KBM-7 (cell line): ENCODE data around the gene PNPLA5.
"Not testable (repeated sequence)": the region's sequence is repeated elsewhere in the genome, so short reads cannot be mapped to it uniquely, and the experiment has no call there.

ENCODE experiments used
- DNase-seq: peaks from one replicate; pipeline ENCODE4 v3.0.0-alpha.2; 2015
- in situ Hi-C: fragments of 300-500 bp; cut with MboI; formaldehyde crosslinking; loops from 2 replicates; pipeline ENCODE4 v1.14.3; 2020; ENCODE audit warnings: low sequenced_read_pairs, low pct_unique_long_range_greater_than_20kb, mixed read lengths

The PNPLA5 gene

DNA sequence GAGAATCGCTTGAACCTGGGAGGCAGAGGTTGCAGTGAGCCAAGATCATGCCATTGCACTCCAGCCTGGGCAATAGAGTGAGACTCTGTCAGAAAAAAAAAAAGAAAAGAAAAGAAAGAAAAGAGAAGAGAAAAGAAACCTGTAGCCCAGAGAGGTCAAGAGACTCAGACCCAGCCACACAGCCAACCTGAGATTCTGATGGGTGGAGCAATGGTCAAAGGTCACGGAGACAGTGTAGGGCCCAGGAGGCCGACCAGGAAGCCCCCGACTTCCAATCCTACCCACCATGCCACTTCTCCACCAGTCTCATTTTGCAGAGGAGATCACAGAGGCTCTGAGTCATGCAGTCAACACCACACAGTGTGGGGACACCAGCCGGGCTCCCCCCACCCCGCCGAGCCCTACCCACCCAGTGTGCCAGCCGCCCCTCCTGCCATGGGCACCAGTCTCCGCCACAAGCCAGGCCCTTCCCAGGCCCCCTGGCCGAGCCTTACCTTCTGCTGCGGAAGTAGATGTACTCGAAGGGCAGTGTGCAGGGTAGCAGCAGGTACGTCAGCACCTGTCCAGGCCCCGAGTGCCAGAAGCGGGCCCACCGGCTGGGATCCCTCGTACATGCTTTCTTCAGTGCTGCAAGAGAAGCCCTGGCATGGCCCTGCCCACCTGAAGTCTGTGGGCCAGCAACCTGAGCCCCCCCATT is 7.9 kb downstream of the PNPLA5 start:
- DNase-seq, result no peak
- in situ Hi-C loops, result no loop called here

DNA sequence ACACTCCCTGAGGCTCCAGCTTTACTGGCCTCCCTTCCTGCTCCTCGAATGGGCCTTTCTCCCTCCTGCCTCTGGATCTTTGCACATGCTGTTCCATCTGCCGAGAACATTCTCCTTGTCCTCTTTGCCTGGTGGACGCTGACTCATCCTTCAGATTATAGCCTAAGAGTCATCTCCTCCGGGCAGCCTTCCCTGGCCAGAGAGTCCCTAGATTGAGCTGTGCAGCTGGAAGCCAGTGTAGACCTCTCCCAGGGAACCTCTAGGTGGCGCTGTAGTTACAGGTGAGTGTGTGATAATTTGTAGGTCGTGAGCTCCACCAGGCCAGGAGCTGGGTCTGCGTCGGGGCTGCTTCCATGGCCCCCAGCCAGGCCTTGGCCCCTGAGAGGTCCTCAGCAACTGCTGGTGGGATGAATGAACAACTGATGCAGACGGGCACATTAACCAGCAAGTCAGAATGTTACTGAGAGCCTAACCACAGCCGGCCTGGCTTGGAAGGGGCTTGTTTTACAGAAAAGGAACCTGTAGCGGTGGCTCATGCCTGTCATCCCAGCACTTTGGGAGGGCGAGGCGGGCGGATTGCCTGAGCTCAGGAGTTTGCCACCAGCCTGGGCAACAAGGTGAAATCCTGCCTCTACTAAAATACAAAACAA is 8.7 kb downstream of the PNPLA5 start:
- peak; percentile 72 for DNase-seq
- in situ Hi-C loops, result no loop called here

DNA sequence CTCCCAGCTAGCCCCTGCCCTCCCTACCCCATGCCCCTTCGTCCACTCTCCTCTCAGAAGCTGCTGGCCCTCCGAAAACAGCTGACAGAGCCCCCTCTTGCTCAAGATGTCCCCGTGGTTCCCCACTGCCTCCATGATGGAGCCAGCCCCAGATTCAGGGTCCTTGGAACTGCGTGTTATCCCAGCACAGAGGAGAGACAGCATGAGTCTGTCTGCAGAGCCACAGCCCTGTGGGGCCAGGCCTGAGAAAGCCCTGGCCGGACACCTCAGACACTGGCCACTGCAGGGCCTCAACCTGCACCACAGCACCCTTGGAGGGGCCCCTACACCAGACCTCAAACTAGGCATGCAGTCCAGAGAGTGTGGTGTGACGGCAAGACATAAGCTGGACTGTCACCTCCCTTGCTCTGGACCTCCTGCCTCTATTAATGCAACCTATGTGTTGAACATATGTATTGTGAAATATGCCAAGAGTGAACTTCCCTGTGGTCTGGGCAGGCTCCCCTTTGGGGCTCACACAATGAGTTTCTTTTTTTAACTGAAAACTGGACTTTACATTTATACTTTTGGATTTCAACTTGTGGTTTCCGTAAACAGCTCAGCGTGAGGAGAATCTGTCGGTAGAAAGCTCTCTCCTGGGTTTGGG is 9.6 kb downstream of the PNPLA5 start:
- in situ Hi-C loops, result no loop called here
- DNase-seq, result no peak

DNA sequence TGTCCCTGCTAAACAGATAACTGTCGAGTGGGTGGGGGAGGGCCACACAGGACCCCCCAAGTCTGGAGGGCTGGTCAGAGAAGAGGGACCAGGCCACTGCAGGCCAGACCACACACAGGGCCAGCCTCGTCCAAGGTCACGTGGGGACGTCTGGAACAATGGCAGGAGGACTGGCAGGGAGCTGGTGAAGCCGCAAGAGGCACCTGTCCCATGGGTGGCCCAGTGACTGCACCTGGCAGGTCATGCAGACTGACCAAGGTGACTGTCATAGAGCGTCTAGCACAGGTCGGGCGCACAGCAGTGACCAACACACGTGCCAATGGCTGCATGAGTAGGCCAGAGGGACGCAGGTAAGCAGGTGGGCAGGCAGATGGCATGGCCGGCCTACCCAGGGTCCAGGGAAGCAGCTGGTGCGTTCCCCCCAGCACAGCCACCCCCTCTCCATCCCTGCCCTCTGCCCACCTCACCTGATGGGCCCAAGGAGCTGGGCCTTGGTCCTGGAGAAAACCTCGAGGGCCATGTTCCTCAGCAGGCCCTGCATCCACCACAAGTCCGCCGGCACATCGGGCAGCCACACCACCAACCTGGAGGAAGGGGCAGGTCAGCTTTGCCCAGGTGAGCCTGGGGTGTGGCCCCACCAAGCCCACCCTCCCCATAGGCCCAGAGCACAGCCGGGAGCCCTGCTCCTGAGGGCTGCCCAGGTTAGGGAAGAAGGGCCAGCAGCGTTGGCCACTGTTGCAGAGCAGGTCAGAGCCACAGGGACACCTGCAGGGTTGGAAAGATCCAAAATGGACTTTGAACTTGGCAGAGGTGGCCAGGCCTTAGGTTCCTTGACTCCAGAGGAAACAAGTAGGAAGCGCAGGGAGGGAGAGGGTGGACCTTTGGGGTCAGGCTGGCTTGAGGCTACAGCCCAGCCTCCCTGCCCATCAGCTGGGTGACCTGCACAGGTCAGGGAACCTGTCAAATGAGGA is 10.4 kb downstream of the PNPLA5 start:
- in situ Hi-C loops, result no loop called here
- DNase-seq, result no peak

DNA sequence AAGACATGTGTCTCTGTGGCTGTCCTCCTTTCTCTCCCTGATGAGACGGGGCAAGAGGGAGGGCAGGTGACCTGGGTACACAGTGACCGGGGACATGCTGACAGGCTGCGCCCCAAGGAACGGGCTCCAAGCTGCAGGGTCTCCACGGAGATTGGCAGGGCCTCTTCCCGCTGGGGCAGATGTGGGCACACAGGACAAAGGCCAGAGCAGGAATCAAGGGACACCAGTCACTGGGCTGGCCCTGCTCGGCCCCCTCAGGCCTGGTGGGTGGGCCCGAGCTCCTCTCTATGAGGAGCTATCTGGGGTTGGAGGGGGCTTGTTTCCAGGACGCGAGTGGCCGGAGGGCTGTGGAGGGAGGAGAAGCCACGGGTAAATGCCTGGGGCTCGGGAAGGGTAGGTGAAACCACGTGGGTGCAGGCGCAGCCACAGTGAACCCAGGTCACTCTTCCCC is 11.2 kb downstream of the PNPLA5 start:
- in situ Hi-C loops, result no loop called here
- no peak for DNase-seq

DNA sequence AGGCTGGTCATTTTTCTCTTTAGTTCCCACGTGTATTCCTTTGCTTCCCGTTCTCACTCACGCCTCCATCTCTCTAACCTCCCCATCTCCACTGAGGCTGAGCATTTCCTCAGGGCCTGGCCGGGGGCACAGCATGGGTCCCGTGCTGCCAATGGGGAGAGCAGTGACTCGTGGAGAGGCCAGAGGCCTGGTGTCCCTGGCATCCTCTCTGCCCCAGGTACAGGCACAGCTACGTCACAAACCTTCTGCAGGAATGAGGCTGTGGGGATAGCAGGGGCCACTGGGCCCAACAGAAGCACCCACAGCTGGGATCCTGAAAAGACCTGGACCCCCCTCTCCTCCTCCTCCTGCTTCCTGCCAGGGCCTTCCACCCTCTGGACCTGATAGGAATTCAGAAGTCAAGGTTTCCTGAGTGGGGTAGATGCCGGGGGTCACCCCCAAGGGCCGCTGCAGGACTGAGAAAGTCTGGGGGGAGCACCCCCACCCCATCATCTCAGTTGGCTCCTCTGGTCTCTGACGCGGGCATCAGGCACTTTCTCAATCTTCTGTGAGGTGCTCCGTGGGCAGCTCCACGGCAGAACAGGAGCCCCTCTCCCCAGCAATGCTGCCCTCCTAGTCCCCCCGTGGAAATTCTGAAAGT is 11.8 kb downstream of the PNPLA5 start:
- in situ Hi-C loops, result no loop called here
- no peak for DNase-seq

DNA sequence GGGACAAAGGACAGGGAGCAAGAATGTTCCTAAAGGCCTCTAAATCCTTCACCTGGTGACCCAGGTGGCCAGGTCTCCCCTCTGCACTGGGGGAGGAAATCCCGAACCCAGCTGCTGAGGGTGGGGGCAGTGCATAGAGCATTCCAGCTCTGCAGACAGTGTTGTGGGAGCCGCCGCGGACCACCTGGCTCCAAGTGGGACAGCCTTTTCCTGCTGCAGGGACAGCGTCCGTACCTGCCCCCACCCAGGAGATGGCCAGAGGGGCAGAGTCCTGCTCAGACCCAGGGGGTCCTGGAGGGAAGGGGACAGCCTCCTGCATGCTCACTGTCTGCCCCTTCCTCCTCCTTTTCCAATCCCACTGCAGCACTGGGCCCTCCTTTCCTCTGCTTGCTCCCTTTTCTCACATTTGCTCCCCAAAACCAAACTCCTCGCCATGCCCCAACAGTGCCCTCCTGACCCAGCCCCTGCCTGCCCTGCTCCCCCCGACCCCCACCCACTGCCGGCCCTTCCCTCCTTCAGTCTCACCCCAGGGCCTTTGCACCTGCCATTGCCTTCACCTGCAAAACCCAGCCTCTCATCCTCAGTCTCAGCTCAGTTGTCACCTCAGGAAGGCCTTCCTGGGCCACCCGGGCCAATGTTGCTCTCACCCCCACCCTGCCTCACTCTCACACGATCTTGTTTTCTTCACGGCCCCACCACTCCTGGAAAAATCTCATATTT is 12.8 kb downstream of the PNPLA5 start:
- in situ Hi-C loops, result no loop called here
- DNase-seq, result no peak

DNA sequence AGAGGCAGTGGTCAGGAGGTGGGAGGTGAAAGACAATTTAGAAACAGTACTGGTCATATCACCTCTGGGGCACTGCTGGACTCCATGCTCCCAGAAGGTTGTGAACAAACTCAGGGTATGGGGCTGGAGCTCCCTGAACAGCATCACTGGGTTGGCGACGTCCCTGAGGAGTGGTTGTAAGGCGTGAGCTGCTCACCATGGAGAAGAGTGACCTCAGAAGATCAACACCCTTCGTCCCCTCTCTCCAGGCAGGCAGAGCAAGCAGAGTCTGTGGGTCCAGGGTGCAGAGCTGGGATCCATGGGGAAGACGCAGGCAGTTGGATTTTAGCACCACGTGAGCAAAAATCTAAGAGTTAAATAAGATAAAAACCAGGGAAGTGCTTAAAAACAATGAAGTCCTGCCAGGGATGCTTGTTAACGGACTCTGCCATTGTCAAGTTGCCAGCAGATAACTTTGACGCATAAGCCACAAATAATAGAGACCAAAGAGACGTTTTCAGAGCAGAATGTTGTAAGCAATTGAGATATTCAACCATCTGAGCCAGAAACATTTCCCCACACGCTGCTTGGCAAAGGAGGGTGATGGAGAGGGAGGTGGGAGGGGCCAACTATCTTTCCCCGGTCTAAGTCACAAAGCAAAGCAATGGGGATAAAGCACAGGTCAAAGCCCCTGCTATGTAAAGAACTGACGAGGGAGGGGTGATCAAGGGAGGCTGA is 13.6 kb downstream of the PNPLA5 start:
- no peak for DNase-seq
- in situ Hi-C loops, result no loop called here

DNA sequence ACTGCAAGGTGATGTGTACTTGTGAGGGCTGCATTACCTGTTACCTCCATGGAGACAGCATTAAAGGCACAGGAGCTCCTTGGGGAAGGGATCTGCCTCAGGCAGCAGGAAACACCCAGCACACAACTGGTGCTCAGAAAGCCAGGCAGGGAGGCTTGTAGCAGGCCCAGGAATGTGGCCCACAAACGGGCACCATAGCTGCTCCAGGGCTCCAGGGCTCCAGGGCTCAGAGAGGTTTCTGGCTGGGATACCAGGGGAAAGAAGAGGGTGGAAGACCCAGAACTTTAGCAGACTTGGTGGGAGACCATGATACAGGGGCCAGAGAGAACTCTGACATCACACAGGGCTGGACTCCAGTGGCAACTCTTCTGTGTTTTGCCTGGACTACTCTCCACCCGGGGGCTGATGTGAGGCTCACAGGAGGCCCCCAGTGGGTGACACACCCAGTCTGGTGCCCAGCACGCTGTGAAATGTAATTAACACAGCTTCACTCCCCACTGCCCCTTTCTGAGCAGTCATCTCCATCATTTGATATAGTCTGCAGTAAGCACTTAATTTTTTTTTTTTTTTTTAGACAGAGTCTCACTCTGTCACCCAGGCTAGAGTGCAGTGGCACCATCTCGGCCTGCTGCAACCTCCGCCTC is 14.8 kb downstream of the PNPLA5 start:
- no peak for DNase-seq

DNA sequence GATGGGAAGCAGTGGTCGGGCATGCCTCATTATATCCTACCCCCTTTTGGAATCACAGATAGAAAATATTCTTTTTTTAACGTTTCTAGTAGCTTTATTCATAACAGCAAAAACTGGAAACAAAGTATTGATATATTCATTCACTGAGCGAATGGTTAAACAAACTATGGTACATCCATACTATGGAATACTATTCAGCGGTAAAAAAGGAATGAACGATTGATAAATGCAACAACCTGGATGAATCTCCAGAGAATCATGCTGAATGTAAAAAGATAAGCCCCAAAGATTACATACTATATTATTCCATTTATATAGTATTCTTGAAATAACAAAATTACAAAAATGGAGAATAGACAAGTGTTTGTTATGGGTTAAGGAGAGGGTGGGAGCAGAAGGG is 22.0 kb downstream of the PNPLA5 start:
- in situ Hi-C loops, result no loop called here
- DNase-seq, result no peak

More for the DNA sequence above, 14.8 kb downstream of the PNPLA5 start:
- in situ Hi-C loops, result no loop called here

DNA sequence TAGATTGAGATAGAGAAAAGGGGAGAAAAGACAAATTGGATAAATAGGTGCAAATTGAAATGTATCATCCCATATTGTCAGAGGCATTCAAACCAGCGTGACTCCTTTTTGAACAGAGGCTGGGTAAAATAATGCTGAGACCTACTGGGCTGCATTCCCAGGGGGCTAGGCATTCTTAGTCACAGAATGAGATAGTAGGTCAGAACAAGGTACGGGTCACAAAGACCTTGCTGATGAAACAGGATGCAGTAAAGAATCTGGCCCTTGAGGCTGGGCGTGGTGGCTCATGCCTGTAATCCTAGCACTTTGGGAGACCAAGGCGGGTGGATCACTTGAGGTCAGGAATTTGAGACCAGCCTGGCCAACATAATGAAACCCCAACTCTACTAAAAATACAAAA is 22.8 kb downstream of the PNPLA5 start:
- DNase-seq, in situ Hi-C loops: not testable (repeated sequence)

DNA sequence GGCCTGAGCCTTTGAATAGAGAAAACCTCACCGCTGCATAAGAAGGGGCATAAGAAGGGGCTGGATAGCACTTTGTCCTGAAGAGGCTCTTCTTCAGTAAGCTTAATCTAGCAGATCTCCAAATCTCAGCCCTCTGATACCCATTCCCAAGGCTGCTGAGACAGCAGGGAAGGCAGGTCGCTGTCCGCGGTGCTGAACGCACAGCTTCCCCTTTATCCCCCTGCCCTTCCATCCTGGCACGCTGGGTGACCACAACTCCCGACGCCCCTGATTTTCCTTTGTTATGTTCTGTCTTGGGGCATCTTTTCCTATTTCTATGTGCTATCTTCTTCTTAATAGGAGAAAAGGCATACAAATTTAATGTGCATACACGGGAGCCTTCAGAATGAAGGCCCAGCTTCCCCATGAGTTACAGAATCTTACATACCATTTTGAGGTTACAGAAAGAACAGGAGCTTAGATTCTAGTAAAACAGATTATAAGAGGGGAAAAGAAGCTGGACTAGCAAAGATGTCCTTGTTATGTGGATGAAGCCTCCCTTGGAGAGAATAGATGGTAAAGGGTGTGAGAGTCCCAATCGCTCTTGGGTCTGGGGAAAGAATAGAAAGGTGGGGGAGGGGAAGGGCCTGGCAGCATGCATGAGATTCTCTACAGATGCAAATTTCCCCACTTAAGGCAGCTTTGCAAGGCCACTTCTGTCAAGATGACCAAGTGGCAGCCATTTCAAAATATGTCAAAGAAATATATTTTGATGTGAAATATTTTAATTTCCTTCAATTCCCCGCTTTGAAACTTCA is 23.8 kb downstream of the PNPLA5 start:
- in situ Hi-C loops, result no loop called here
- peak; percentile 74 for DNase-seq

DNA sequence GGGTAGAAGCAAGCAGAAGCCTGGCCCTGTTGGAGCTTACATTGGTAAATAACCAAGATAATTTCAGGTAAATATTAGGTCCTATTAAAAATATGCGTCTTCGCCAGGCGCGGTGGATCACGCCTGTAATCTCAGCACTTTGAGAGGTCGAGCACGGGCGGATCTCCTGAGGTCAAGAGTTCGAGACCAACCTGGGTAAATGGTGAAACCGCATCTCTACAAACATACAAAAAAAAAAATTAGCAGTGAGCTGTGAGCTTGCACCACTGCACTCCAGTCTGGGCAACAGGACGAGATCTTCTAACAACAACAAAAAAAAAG is 29.0 kb downstream of the PNPLA5 start:
- in situ Hi-C loops, result no loop called here
- DNase-seq, result no peak

DNA sequence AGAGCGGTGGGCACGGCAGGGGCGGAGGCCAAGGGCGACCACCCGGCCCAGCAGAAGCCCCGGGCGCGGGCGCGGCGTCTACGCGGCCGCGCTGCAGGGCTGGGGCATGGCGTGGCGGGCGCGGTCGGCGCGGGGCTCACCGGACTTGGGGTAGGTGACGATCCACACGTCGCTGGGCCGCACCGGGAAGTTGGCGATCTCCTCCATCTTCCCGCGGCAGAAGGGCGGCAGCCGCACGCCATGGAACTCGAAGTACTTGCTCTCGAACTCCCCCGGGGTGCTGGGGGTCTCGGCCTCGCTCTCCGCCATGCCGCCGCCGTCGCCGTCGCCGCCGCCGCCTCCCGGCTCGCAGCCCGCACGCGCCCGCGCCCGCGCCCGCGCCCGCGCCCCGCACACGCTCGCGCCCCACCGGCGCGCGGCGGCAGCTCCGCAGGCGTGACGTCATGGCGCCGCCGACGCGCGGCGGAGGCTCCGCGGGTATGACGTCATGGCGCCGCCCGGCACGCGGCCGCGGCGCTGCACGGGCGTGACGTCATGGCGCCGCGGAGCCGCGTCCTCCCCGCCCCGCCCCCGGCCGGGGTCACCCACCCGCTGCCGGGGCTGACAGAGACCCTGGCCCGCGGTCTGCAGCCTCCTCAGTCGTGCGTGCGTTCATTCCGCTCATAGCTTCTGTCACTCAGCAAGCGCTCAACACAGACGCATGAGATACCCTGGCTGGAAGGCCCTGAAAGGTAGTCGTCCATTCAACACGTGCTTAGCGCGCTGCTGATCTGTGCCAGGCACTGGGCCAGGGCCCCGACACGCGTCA is 29.5 kb downstream of the PNPLA5 start, which contains the start of gene SULT4A1:
TSS of gene SULT4A1 (minus strand) at position 440 of the 808 bp plus-strand sequence. CDS start at position 309, 131 bp downstream.
- in situ Hi-C loops, result no loop called here
- DNase-seq, result no peak

DNA sequence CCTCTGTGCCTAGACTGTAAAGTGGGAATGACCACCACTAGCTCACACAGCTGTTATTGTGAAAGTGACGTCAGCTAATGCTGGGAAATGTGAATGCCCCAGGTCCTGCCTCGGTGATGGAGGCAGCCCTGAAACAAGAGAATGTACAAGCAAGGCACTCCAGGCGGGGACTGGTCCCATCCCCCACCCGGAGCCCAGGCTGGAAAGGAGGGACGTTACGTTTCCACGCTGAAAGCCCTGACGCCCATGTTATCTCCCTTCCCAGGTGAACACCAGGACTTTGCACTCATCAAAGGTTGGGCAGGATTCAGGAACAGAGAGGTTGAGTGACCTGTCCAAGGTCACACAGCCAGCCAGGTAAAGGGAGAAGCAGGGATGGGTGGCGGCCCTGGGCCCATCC is 30.3 kb downstream of the PNPLA5 start:
- in situ Hi-C loops, result no loop called here
- DNase-seq, result no peak

DNA sequence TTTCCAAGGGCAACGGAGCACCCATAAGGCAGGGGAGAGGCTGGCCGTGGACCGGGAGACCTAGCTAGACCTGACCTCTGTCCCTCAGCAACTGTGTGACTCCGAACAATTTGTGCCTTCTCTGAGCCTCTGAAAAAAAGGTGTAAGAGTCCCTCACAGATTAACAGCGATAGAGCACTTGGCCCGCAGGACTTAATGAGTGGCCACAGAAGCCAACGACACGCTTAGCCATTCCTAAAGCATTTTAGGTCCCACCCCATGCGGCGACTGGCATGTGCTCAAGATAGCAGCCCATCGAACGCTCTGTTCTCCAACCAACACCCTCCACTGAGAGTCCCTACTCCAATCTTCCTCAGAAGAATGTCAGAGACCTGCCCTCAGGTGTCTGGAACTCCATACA is 31.0 kb downstream of the PNPLA5 start:
- DNase-seq, result no peak
- in situ Hi-C loops, result no loop called here
